HG02610 (cell line): ENCODE measurements around the gene KMT2B.
"Not testable (repeated sequence)": the region's sequence is repeated elsewhere in the genome, so short reads cannot be mapped to it uniquely, and the experiment has no call there.

Source experiments
- ATAC-seq: cut with Tn5 transposase; IDR thresholded peaks from one replicate; pipeline ENCODE4 v1.9.1; 2021; ENCODE audit warnings: mild to moderate bottlenecking, moderate library complexity; ENCODE audit not compliant: unreplicated experiment

The KMT2B gene

GRCh38 chr19:35717665-35718344 is at the start of gene KMT2B:
KMT2B (plus strand) TSS chr19:35718003; CDS start chr19:35718019, 16 bp downstream.
- peak; percentile 46 for ATAC-seq

- ATAC-seq: no peak
Observed at GRCh38 chr19:35669566-35669965, 48.2 kb upstream of the KMT2B start.

GRCh38 chr19:35669974-35670373 is 47.8 kb upstream of the KMT2B start:
- no peak for ATAC-seq

- no peak for ATAC-seq
Observed at GRCh38 chr19:35670686-35671085, 47.1 kb upstream of the KMT2B start.

- no peak for ATAC-seq
Observed at GRCh38 chr19:35671818-35672217, 46.0 kb upstream of the KMT2B start.

- ATAC-seq: peak; percentile 44
Observed at GRCh38 chr19:35673121-35673804, 44.5 kb upstream of the KMT2B start.

GRCh38 chr19:35675589-35676140 is 42.1 kb upstream of the KMT2B start:
- ATAC-seq: no peak

GRCh38 chr19:35689836-35690235 is 28.0 kb upstream of the KMT2B start:
- ATAC-seq: no peak

- not testable (repeated sequence) for ATAC-seq
Observed at GRCh38 chr19:35691106-35691505, 26.7 kb upstream of the KMT2B start.

- ATAC-seq: no peak
Observed at GRCh38 chr19:35692010-35692409, 25.8 kb upstream of the KMT2B start.

GRCh38 chr19:35693422-35693821 is 24.4 kb upstream of the KMT2B start:
- no peak for ATAC-seq

GRCh38 chr19:35693835-35694599 is 23.8 kb upstream of the KMT2B start:
- peak; percentile 56 for ATAC-seq

- no peak for ATAC-seq
Observed at GRCh38 chr19:35695895-35696422, 21.8 kb upstream of the KMT2B start.

GRCh38 chr19:35696835-35697234 is 21.0 kb upstream of the KMT2B start:
- ATAC-seq: peak; percentile 46

- ATAC-seq: peak; percentile 92
Observed at GRCh38 chr19:35702223-35703012, 15.4 kb upstream of the KMT2B start.

- ATAC-seq: no peak
Observed at GRCh38 chr19:35703343-35703742, 14.5 kb upstream of the KMT2B start.

- no peak for ATAC-seq
Observed at GRCh38 chr19:35704218-35704617, 13.6 kb upstream of the KMT2B start, which contains the start of gene ZBTB32. ZBTB32 (plus strand) TSS chr19:35704558; CDS start chr19:35714627, 10,069 bp downstream.

- ATAC-seq: no peak
Observed at GRCh38 chr19:35708391-35708790, 9.4 kb upstream of the KMT2B start.

GRCh38 chr19:35710784-35711723 is 6.7 kb upstream of the KMT2B start:
- peak; percentile 27 for ATAC-seq
